ENCODE measurements around the gene SPINT1.

The SPINT1 gene

GRCh38 chr15:40863660-40864270, 19.9 kb downstream of the SPINT1 start:
- no peak for DNase-seq

- no peak for DNase-seq
These were observed 23.4 kb downstream of the SPINT1 start for GRCh38 chr15:40867199-40867598.

DNA sequence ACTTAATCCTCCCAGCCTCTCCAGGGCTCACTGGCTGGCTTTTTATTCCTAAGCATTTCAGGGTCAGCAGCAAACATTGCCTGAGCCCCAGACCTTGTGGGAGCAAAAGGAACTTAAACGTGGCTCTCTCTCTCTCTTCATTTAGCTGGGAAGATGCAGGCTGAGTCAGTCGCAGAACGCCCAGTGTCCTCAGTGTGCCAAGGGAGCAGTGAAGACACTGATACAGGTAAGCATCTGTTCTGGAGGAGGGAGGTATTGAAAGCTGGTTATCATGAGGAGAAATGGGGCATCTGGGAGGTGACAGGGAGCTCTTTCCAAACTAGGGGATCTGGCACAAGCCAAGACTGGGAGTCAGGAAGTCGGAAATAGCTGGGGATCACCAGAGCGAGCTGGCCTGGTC, 25.8 kb downstream of the SPINT1 start:
- no peak for DNase-seq

GRCh38 chr15:40870716-40871115, 26.9 kb downstream of the SPINT1 start:
- DNase-seq = no peak

DNA sequence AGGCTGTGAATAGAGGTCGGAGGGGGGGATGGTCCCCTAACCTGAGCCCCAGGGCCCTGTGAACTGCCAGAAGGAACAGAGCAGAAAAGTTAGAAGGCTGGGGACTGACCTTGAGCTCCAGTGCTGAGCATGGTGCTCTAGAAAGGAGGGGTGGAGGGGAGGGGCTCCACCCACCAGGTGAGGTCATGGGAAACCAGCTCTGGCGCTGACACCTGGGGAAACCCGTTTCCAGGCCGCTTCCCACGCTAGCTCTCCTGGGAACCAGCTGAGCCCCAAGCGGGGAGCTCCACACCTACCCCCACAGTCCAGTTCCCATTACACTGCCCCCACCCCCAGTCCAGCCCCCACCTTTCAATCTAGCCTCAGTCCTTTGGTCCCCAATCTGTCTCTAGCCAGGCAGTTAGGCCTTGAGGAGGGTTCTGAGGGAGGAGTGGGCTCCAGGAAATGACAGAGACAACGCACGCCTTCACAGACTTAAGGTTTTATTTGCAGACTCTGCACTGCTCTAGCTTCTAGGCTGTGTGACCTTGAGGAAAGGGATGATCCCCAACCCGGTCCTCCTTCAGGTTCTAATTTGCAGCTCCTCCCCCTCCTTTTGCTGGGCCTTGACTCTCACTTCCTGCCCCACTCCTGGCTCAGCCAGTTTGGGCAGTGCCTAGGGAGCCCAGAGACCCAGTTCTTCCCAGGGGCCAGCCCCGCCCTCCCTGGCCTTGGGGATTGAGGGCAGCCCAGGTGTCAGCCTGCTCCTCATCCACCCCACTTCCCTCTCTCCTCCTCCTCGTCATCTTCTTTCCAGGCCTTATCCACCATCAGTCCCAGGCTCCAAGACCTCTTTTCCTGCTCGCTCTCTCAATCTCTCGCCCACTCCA, 28.1 kb downstream of the SPINT1 start:
- DNase-seq = no peak

DNA sequence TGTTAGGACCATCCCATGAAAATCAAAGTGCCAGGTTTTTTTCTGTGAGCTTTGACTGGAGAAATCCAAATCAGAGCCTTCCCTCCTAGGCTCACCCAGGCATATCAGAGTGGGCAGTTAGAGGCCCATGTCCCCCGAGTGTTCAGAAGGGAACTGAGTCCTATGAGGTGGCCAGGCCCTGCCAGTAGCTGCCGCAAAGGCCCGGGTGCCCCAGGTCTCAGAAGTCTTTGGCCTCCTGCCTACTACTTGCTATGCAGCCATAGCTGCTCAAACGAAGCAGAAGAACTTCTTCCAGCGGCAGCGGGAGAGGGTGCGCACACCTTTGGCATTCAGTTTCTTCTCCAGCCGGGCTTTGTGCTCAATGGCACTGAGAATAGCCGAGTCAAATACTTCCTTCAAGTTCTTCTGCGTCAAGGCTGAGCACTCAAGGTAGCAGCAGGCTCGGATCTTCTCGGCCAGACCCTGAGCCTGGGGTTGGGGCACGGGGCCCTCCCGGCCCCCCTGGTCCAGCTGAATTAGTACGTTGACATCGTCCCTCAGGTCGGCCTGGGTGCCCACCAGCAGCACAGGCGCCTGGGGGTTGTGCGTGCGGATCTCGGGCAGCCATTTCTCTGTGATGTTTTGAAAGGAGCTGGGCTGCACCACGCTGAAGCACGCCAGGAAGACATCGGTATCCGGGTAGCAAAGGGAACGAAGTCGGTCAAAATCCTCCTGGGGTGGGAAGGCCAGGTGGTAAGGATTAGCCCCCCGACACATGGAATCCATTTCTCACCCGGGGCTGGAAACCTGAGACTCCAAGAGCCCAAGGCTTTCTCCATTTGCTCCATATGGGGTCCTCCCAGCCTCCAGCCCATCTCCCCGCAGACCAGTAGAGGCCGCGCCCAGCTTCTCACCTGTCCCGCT, 29.2 kb downstream of the SPINT1 start:
- DNase-seq = no peak

- peak; percentile 72 for DNase-seq
These were observed 30.1 kb downstream of the SPINT1 start, which contains the start of gene RHOV for GRCh38 chr15:40873694-40874561. RHOV (minus strand) TSS chr15:40874234; CDS start chr15:40874139, 95 bp downstream.

GRCh38 chr15:40875991-40876730, 32.3 kb downstream of the SPINT1 start:
- no peak for DNase-seq

DNA sequence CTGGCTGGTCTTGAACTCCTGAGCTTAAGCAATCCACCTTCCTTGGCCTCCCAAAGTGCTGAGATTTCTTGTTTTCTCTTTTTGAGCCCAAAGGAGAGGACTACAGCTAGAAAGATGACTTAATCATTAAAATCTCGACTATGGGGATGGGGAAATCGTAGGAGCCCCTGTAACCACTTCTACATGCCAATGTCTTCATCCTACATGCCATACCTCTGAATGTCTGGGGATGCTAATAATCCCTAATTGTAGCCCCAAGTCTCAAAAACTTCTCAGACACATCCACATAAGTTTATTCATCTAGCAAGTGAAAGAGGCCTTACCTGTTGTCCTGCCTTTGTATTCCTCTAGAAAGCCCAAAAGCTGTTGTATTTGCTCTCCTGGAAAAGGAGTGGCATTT, 33.8 kb downstream of the SPINT1 start:
- no peak for DNase-seq

- no peak for DNase-seq
These were observed 34.9 kb downstream of the SPINT1 start for GRCh38 chr15:40878785-40879184.

- no peak for DNase-seq
These were observed 35.8 kb downstream of the SPINT1 start for GRCh38 chr15:40879609-40880008.

GRCh38 chr15:40881351-40881750, 37.5 kb downstream of the SPINT1 start:
- DNase-seq = no peak

- no peak for DNase-seq
These were observed 42.7 kb downstream of the SPINT1 start for GRCh38 chr15:40886586-40886985.

GRCh38 chr15:40889112-40889511, 45.3 kb downstream of the SPINT1 start:
- DNase-seq = no peak

DNA sequence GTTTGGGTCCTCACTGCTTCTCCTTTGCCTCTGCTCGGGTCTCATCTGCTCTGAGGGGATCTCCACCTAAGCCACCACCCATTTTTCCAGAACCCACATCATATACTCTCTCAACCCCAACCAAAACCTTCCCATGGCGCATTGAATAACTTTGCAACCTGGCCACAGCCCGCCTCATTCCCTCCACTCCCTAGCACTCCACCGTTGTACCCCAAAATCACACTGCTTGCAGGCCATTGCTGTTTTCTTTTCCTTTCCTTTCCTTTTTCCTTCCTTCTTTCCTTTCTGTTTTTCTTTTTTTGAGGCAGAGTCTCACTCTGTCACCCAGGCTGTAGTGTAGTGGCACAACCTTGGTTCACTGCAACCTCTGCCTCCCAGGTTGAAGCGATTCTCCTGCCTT, 47.3 kb downstream of the SPINT1 start:
- DNase-seq = no peak

DNA sequence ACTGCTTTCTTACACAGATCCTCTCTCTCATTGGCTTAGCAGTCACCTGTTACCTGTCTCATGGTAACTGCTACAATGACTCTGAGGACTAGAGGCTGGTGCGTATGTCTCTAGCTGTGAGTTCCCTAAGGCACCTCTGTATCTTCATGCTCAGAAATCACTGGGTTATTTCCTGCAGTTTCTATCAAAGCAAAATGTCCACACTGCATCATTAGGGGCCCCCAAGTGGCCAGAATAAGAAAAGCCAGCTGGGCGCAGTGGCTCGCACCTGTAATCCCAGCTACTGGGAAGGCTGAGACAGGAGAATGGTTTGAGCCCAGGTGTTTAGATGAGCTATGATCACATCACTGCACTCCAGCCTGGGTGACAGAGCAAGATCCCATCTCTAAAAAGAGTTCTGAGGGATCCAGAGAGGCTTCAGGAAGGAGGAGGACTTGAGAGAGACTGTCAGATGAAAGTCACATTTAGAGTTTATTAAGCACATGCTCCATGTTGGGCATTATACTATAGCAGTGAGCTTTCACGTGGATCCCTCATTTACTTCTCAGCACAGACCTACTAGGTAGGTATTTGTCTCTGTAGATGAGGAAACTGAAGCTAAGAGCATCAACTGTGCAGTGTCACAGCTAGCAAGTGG, 48.1 kb downstream of the SPINT1 start:
- peak; percentile 17 for DNase-seq

DNA sequence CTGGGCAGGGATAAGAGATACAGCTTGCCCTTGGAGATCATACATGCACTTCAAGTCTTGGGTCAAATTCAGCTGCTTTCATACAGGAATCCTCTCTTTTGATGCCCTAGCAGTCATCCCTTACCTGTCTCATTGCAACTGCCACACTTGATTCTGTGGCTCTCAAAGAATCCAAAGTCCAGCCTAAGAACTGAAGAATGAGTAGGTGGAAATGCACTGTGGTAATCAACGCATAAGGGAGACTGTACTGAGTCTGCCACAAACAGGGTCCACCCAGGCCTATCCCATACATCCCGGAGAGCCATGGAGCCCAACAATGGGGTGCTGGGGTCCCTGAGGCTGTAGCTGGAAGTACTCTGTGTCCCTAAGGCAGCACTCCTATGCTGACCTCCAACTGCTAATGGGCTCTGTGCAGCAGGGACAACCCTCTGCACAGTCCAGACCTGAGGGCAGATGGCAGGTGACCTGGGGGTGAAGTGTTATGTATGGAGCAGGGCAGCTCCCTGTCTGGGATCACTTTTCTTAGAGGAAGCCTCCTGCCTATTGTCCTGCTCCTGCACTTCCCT, 48.7 kb downstream of the SPINT1 start:
- no peak for DNase-seq

DNA sequence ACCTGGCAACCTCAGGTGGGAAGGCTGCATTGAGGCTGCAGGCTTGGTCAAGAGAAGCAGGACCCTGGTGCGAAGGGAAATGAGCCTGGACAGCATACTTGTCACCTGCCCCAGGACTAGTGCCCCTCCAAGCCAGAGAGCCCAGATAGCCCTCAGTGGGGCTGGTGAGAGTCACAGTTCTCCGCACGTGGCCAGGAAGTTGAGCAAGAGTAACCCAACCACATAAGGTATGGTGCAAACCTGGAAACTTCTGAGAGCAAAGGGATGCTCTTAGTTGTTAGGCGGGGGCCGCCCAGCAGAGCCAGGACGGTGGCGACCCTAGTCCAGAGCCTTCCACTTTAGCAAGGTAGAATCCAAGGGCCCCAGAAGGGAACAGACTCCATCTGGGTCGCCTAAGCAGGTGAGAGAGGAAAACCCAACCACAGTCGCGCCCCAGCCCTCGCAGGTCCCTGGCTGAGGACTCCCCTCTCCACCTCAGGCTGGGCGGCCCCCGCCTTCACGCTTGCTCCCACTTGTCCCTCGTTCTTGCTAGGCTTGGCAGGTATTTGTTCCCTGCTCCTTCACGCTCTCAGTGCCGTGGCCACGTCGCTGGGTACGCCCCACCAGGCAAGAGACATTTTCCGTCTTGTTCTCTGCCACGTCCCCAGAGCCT, 49.3 kb downstream of the SPINT1 start:
- no peak for DNase-seq

DNA sequence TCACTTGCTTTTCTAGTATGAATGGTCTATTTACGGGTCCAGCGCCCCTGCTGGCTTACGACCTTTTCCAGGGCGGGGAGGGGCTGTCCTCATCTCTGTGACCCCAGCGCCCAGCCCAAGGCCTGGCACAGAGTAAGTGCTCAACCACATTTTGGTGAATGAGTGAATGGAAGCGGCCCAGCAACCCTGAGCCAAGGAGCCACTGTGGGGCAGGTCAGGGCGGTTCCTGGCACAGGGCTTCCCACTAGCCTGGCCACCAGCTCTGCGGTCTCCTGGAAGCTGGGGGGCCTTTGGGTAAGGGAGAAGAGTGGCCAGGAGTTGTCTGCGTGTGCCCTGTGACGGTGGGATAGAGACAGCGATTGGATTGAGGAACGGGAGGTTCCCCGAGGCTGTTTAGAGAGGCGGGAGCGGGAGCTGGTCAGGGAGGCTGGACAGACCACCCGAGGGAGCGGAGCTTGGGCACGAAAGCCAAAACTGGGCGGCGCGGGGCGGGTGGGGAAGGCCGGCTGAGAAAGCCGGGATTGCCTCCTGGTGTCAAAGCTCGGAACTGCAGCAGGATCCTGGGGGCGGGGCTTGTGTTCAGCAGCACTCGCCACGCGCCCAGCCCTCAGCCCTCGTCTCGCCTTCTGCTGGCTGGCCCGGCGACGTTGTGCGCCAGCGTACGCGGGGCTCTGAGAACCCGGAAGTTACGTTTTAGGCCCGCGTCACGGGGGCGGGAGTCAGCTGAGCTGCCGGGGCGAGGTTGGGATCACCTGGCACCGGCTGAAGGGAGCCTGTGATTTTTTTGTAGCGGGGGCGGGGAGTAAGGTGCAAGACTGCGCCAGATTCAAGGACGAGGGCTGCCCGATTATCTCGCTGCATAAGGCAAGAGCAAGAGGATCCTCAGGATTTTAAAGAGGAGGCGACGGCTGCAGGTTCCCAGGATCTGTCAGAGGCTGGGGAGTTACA, 50.2 kb downstream of the SPINT1 start, which contains the start of gene VPS18:
Gene VPS18 (plus strand): TSS at position 718 of the 948 bp plus-strand sequence. CDS start 319 bp downstream, outside the sequence.
- DNase-seq = peak; percentile 97

Measured in NCI-H1048 (cell line).